DMS53 treated with DMSO at 0.1 percent for 48 hours (cell line): Measurements from ENCODE around the gene EFEMP1.

ENCODE experiments used
- DNase-seq: peaks from one replicate; lab custom pipeline; 2025; ENCODE audit not compliant: unreplicated experiment; lab: John Stamatoyannopoulos, UW

Gene EFEMP1, protein sequence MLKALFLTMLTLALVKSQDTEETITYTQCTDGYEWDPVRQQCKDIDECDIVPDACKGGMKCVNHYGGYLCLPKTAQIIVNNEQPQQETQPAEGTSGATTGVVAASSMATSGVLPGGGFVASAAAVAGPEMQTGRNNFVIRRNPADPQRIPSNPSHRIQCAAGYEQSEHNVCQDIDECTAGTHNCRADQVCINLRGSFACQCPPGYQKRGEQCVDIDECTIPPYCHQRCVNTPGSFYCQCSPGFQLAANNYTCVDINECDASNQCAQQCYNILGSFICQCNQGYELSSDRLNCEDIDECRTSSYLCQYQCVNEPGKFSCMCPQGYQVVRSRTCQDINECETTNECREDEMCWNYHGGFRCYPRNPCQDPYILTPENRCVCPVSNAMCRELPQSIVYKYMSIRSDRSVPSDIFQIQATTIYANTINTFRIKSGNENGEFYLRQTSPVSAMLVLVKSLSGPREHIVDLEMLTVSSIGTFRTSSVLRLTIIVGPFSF

DNA sequence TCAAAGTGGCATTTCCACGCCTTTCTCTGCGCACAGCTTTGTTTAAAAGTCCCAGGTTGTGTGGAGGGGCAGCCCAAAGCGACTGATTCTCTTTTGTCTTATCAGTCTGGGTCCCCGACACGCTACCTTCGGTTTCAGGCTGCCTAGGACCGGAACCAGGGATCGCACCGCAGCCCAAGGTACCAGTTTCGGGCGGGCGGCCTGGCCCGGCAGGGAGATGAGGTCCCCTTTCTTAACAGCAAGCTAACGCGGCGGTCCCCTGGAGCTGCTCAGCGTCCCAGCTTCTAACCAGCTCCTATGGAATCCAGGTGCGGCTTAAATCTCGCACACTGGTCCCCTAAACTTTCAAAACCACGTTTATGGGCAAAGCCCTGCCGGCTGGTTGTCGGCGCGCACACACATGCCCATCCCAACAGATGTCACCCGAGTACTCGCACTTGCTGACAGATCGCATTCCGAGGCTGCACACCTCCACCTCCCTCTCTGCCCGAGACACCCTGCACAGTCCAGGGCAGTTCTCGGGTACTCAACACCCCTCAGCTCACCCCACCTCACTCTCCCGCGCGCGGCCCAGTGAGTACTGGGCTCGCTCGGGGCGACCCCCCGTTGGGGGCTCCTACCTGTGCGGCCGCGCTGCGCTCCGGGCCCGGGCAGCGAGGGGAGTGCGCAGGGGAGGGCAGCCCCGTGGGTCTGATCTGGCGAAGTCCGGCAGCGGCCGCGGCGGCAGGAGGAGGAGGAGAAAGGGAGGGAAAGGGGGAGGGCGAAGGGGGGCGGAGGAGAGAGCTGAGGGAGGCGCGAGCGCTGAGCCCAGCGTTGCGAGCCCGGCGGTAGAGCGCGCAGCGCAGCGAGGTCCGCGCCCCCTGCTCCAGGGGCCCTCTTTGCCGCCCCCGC is at the start of gene EFEMP1:
Gene EFEMP1 (minus strand): TSS at position 692 of the 891 bp plus-strand sequence. CDS start 1,342 bp downstream, outside the sequence.
- no peak for DNase-seq

GRCh38 chr2:55970500-55970899 is 46.9 kb upstream of the EFEMP1 start:
- DNase-seq, result no peak

GRCh38 chr2:55968941-55969340 is 45.4 kb upstream of the EFEMP1 start:
- no peak for DNase-seq

GRCh38 chr2:55966401-55967118 is 43.0 kb upstream of the EFEMP1 start:
- no peak for DNase-seq

DNA sequence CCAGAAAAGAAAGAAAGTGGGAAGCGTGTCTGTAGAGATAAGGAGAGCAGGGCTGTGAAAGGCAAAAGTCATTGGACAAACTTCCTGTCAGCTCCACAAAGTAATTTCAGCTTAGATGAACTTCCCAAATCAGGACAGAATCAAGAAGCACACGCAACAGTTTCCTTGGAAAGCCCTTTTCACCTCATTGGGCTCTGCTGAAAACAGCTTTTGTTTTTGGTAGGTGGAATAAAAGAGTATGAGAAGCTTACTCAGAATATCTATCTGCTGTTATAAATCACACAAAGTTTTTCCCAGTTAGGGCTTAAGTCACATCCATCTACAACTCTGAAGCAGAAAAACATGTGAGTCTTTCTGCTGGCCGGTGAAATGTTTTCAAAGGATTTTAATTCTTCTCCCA is 42.4 kb upstream of the EFEMP1 start:
- DNase-seq, result no peak

- no peak for DNase-seq
Measured at GRCh38 chr2:55965276-55965675, 41.7 kb upstream of the EFEMP1 start.

GRCh38 chr2:55962915-55963314 is 39.3 kb upstream of the EFEMP1 start:
- no peak for DNase-seq

GRCh38 chr2:55961318-55961911 is 37.8 kb upstream of the EFEMP1 start:
- DNase-seq, result peak; percentile 42

- no peak for DNase-seq
Measured at GRCh38 chr2:55958756-55959155, 35.2 kb upstream of the EFEMP1 start.

DNA sequence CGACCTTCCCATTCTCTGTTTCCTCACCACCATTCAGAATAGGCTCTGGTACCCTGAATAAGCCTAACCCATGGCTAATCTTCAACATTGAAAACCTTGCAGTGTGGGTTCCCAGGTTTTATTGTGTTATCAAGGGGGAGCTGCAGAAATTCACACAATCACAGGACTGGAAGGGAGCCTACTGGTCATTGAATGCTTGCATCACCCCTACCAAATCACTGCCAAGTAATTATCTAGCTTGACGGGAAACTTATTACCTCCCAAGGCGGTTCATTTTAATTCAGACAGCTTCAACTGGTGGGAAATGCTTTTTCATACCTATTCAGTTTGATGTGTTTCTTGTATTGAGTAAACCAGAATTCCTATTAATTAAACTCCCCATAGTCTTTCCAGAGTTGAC is 33.6 kb upstream of the EFEMP1 start:
- no peak for DNase-seq

- no peak for DNase-seq
Measured at GRCh38 chr2:55954306-55955035, 30.9 kb upstream of the EFEMP1 start.

- DNase-seq, result no peak
Measured at GRCh38 chr2:55952415-55952814, 28.8 kb upstream of the EFEMP1 start.

- DNase-seq, result no peak
Measured at GRCh38 chr2:55951533-55951932, 28.0 kb upstream of the EFEMP1 start.

- no peak for DNase-seq
Measured at GRCh38 chr2:55949613-55950012, 26.0 kb upstream of the EFEMP1 start.

- DNase-seq, result no peak
Measured at GRCh38 chr2:55949211-55949610, 25.6 kb upstream of the EFEMP1 start.

DNA sequence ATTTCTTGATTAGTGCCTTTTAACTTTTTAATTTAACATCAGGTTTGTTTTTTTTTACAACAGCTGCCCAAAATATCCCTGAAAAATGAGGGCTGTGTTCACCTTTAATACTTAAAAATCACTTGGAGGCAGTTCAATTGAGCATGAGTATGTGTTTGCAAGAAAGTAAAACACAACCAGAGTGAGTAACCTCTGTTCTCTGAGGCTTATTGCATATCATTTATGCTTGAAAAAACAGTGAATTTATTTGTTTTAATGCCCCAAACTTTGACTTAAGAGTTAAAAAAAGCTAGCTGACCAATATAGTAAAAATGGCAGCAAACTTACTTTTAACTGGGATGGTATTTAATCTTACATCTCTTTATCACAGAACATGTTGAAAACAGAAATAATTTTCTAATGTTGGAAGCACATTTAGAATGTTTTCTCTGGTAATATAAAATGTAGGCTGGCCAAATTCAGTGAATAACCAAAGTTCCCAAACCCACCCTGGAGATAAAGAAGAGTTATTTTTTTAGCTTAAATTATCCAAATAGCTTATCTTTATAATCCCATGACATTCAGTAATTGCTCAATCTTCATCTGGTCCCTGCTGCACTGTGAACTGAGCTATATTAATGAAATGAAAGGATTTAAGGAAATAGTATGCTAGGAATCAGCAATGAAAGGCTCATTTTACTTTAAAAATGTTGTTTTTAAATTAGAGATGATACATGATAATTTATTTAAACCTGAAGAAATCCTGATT is 24.8 kb upstream of the EFEMP1 start:
- no peak for DNase-seq

DNA sequence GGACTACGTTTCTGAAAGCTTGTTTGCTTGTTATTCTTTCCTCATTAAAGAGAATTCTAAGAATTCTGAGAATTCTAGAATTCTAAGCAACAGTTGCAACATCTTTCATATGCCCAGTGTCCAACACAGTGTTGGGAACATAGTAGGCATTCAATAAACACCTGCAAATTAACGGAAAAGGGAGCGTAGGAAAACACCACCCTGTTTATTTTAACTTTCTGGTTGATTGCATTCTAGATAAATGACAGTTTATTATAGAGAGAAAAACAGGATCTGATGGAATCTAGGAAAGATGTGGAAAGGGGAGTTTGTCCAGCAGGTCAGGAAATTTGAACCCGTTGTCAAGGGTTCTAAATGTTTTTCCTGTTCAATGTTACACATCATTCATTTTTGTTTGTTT is 24.2 kb upstream of the EFEMP1 start:
- no peak for DNase-seq

DNA sequence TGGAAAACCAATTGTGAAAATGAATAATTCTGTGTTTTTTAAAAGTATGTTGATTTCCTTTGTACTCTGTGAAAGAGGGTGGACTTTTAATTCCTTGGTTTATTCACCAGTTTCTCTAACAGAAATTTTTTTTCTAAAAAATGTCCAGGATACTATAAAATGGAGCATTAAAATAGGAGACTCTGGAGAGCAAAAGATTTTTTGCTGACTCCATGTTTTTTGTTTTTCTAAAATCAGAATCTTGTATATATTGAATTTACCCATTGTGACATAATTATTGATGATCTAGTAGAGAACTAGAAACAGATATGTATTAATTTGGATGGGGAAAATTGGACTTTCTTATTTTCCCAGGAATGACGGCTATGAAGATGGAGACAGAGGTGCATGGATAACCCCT is 23.2 kb upstream of the EFEMP1 start:
- DNase-seq, result no peak

- no peak for DNase-seq
Measured at GRCh38 chr2:55943466-55943865, 19.9 kb upstream of the EFEMP1 start.
